ENCODE measurements around the gene ST6GALNAC2. TPM values are rescaled to one million over a fixed set of nuclear protein-coding genes. Genes with fewer than 3 reads are reported as not detected.

ST6GALNAC2 gene
- total and polyA plus RNA-seq, 9 donors: 1.2 to 8.0 (median 1.5) TPM

- Histone ChIP-seq H3K4me1 (ENCODE audit: control insufficient read depth, insufficient read depth, low read length) (peaks cover 19% of the 10 kb centered on the region), H3K27me3 (ENCODE audit: control insufficient read depth, insufficient read depth, low read length) (peaks cover 65% of the 10 kb centered on the region), H3K36me3 (ENCODE audit: control insufficient read depth, insufficient read depth, low read length) (no peaks in the 10 kb centered on the region), H3K9me3 (replicated peaks; ENCODE audit: control insufficient read depth, low read depth, low read length) (peaks cover 2% of the 10 kb centered on the region), H3K4me3 (ENCODE audit: low read length) (peak overlapping the region; percentile 42), H3K27ac (ENCODE audit: low read length) (no peak overlapping the region)
- under 1% methylated on average over 61 of the region's 62 CpGs for WGBS (ENCODE audit: insufficient coverage)
- DNase-seq: no peak
These were observed 519 bp downstream of the ST6GALNAC2 start for GRCh38 chr17:76585033-76585648.

GRCh38 chr17:76584427-76585032 is 1.1 kb downstream of the ST6GALNAC2 start:
- DNase-seq: no peak
- Histone ChIP-seq H3K4me1 (ENCODE audit: control insufficient read depth, insufficient read depth, low read length) (peaks cover 19% of the 10 kb centered on the region), H3K36me3 (ENCODE audit: control insufficient read depth, insufficient read depth, low read length) (no peaks in the 10 kb centered on the region), H3K9me3 (replicated peaks; ENCODE audit: control insufficient read depth, low read depth, low read length) (peaks cover 2% of the 10 kb centered on the region), H3K4me3 (ENCODE audit: low read length) (peak overlapping the region; percentile 42), H3K27ac (ENCODE audit: low read length) (no peak overlapping the region), H3K27me3 (ENCODE audit: control insufficient read depth, insufficient read depth, low read length) (peaks cover 65% of the 10 kb centered on the region)
- WGBS (ENCODE audit: insufficient coverage): 14% methylated on average over 8 of the region's 17 CpGs

- H3K27ac ChIP-seq (ENCODE audit: low read length): no peak overlapping the region
- H3K36me3 ChIP-seq (ENCODE audit: control insufficient read depth, insufficient read depth, low read length): no peaks in the 10 kb centered on the region
- WGBS (ENCODE audit: insufficient coverage): no CpG with 5 or more reads among the region's 3 CpGs
- no peaks in the 10 kb centered on the region for H3K9me3 ChIP-seq (replicated peaks; ENCODE audit: control insufficient read depth, low read depth, low read length)
- no peak overlapping the region for H3K4me3 ChIP-seq (ENCODE audit: low read length)
- peaks cover 19% of the 10 kb centered on the region for H3K4me1 ChIP-seq (ENCODE audit: control insufficient read depth, insufficient read depth, low read length)
- peaks cover 49% of the 10 kb centered on the region for H3K27me3 ChIP-seq (ENCODE audit: control insufficient read depth, insufficient read depth, low read length)
- DNase-seq: no peak
These were observed 3.0 kb downstream of the ST6GALNAC2 start for GRCh38 chr17:76582660-76583059.

GRCh38 chr17:76581515-76581914 is 4.1 kb downstream of the ST6GALNAC2 start:
- Histone ChIP-seq H3K36me3 (ENCODE audit: control insufficient read depth, insufficient read depth, low read length) (no peaks in the 10 kb centered on the region), H3K27ac (ENCODE audit: low read length) (no peak overlapping the region), H3K4me3 (ENCODE audit: low read length) (no peak overlapping the region), H3K4me1 (ENCODE audit: control insufficient read depth, insufficient read depth, low read length) (peaks cover 19% of the 10 kb centered on the region), H3K27me3 (ENCODE audit: control insufficient read depth, insufficient read depth, low read length) (peaks cover 38% of the 10 kb centered on the region), H3K9me3 (replicated peaks; ENCODE audit: control insufficient read depth, low read depth, low read length) (no peaks in the 10 kb centered on the region)
- no peak for DNase-seq
- WGBS (ENCODE audit: insufficient coverage): 67% methylated on average over 1 of the region's 5 CpGs

GRCh38 chr17:76579281-76579680 is 6.4 kb downstream of the ST6GALNAC2 start:
- Histone ChIP-seq H3K4me3 (ENCODE audit: low read length) (no peak overlapping the region), H3K36me3 (ENCODE audit: control insufficient read depth, insufficient read depth, low read length) (no peaks in the 10 kb centered on the region), H3K27me3 (ENCODE audit: control insufficient read depth, insufficient read depth, low read length) (peaks cover 18% of the 10 kb centered on the region), H3K27ac (ENCODE audit: low read length) (no peak overlapping the region), H3K4me1 (ENCODE audit: control insufficient read depth, insufficient read depth, low read length) (peaks cover 6% of the 10 kb centered on the region), H3K9me3 (replicated peaks; ENCODE audit: control insufficient read depth, low read depth, low read length) (no peaks in the 10 kb centered on the region)
- no peak for DNase-seq
- WGBS (ENCODE audit: insufficient coverage): no CpG with 5 or more reads among the region's 2 CpGs

GRCh38 chr17:76578376-76578775 is 7.3 kb downstream of the ST6GALNAC2 start:
- no peaks in the 10 kb centered on the region for H3K9me3 ChIP-seq (replicated peaks; ENCODE audit: control insufficient read depth, low read depth, low read length)
- no peak overlapping the region for H3K27ac ChIP-seq (ENCODE audit: low read length)
- H3K4me3 ChIP-seq (ENCODE audit: low read length): no peak overlapping the region
- 42% methylated on average over 2 of the region's 5 CpGs for WGBS (ENCODE audit: insufficient coverage)
- peaks cover 9% of the 10 kb centered on the region for H3K27me3 ChIP-seq (ENCODE audit: control insufficient read depth, insufficient read depth, low read length)
- H3K4me1 ChIP-seq (ENCODE audit: control insufficient read depth, insufficient read depth, low read length): peaks cover 6% of the 10 kb centered on the region
- H3K36me3 ChIP-seq (ENCODE audit: control insufficient read depth, insufficient read depth, low read length): no peaks in the 10 kb centered on the region
- DNase-seq: no peak

GRCh38 chr17:76577876-76578275 is 7.8 kb downstream of the ST6GALNAC2 start:
- no peak overlapping the region for H3K4me3 ChIP-seq (ENCODE audit: low read length)
- no peak for DNase-seq
- H3K27ac ChIP-seq (ENCODE audit: low read length): no peak overlapping the region
- H3K36me3 ChIP-seq (ENCODE audit: control insufficient read depth, insufficient read depth, low read length): no peaks in the 10 kb centered on the region
- peaks cover 6% of the 10 kb centered on the region for H3K4me1 ChIP-seq (ENCODE audit: control insufficient read depth, insufficient read depth, low read length)
- WGBS (ENCODE audit: insufficient coverage): 75% methylated on average over 3 of the region's 7 CpGs
- no peaks in the 10 kb centered on the region for H3K9me3 ChIP-seq (replicated peaks; ENCODE audit: control insufficient read depth, low read depth, low read length)
- peaks cover 9% of the 10 kb centered on the region for H3K27me3 ChIP-seq (ENCODE audit: control insufficient read depth, insufficient read depth, low read length)

- Histone ChIP-seq H3K27ac (ENCODE audit: low read length) (no peak overlapping the region), H3K4me3 (ENCODE audit: low read length) (no peak overlapping the region), H3K36me3 (ENCODE audit: control insufficient read depth, insufficient read depth, low read length) (no peaks in the 10 kb centered on the region), H3K9me3 (replicated peaks; ENCODE audit: control insufficient read depth, low read depth, low read length) (no peaks in the 10 kb centered on the region), H3K27me3 (ENCODE audit: control insufficient read depth, insufficient read depth, low read length) (peaks cover 2% of the 10 kb centered on the region), H3K4me1 (ENCODE audit: control insufficient read depth, insufficient read depth, low read length) (peaks cover 6% of the 10 kb centered on the region)
- 89% methylated on average over 7 of the region's 9 CpGs for whole genome bisulfite sequencing (ENCODE audit: insufficient coverage)
- DNase-seq: no peak
These were observed 9.5 kb downstream of the ST6GALNAC2 start for GRCh38 chr17:76576189-76576588.

GRCh38 chr17:76575570-76575969 is 10.1 kb downstream of the ST6GALNAC2 start:
- no peaks in the 10 kb centered on the region for H3K27me3 ChIP-seq (ENCODE audit: control insufficient read depth, insufficient read depth, low read length)
- no peak overlapping the region for H3K4me3 ChIP-seq (ENCODE audit: low read length)
- DNase-seq: no peak
- no peaks in the 10 kb centered on the region for H3K36me3 ChIP-seq (ENCODE audit: control insufficient read depth, insufficient read depth, low read length)
- 69% methylated on average over 3 of the region's 5 CpGs for WGBS (ENCODE audit: insufficient coverage)
- H3K9me3 ChIP-seq (replicated peaks; ENCODE audit: control insufficient read depth, low read depth, low read length): peaks cover 1% of the 10 kb centered on the region
- no peaks in the 10 kb centered on the region for H3K4me1 ChIP-seq (ENCODE audit: control insufficient read depth, insufficient read depth, low read length)
- H3K27ac ChIP-seq (ENCODE audit: low read length): no peak overlapping the region

GRCh38 chr17:76574166-76574565 is 11.5 kb downstream of the ST6GALNAC2 start:
- WGBS (ENCODE audit: insufficient coverage): 90% methylated on average over 11 of the region's 11 CpGs
- H3K36me3 ChIP-seq (ENCODE audit: control insufficient read depth, insufficient read depth, low read length): no peaks in the 10 kb centered on the region
- no peaks in the 10 kb centered on the region for H3K27me3 ChIP-seq (ENCODE audit: control insufficient read depth, insufficient read depth, low read length)
- no peak for DNase-seq
- H3K4me1 ChIP-seq (ENCODE audit: control insufficient read depth, insufficient read depth, low read length): peaks cover 8% of the 10 kb centered on the region
- H3K4me3 ChIP-seq (ENCODE audit: low read length): no peak overlapping the region
- H3K27ac ChIP-seq (ENCODE audit: low read length): no peak overlapping the region
- H3K9me3 ChIP-seq (replicated peaks; ENCODE audit: control insufficient read depth, low read depth, low read length): peaks cover 2% of the 10 kb centered on the region

Measured in muscle of leg (tissue), 11 donors.